Adipose tissue (tissue), 3 donors: ENCODE results near the gene SYCP2L. TPM values are rescaled to one million over a fixed set of nuclear protein-coding genes. Genes with fewer than 3 reads are reported as not detected.

Experiments
- H3K27ac ChIP-seq: one replicate; pipeline ENCODE4 v1.5.1; 2013; ENCODE audit warnings: low read depth, low read length
- WGBS, 3 donors: extraction: QIAGEN DNeasy Blood & Tissue Kit; methylation state at CpG; one replicate each; pipeline ENCODE4 v1.1.7; 2013; 5-methylcytosine and 5-hydroxymethylcytosine counted together
- polyA plus RNA-seq, 3 donors: library from polyadenylated mRNA; stranded (reverse); fragments of 200-250 nt; gene quantifications; one replicate each; pipeline ENCODE4 v1.2.3, GENCODE V29; 2013
- donor health status: healthy with polysubstance abuse.
- donor health status: Bipolar disorder and iron deficiency.
- donor health status: healthy.

Gene SYCP2L
- polyA plus RNA-seq, 3 donors, result 0.18 to 0.34 (median 0.22) TPM

DNA sequence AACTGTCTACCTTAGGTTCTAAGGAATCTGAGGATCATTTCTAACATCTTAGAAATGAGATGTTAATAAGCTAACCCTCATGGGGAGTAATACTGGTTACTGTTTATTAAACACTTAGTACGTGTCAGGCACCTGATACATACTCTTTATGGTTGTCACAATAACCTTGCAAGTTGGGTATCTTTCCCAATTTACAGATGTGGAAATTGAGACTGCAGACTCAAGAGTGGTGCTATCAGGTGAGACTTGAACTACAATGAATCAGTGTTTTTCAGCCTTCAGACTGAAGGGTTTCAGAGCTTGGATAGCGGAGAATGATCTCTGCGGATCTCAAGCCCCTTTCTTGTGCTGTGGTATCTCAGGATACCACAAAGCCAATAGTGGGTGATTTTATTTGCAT lies 130.2 kb downstream of the SYCP2L start:
- 88 to 99% (median 95%) methylated on average over 3 of the region's 3 CpGs for WGBS, 3 donors
- H3K27ac ChIP-seq, result no peak overlapping the region

DNA sequence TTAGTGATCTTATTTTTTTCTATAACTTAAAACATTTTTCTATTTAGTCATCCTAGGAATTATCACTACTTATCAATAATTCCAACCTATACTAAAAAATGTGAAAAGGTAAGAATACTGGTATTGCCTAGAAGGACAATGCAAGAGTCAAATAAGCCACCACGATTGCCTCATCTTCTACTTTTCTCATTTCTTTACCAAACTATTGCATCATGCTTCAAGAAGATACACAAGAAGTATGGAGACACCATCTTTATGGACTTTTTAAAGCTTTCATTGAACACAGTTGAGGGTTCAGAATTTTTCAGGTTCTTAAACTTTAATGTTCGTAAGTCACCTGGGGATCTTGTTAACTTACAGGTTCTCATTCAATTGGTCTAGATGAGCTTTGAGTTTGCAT lies 131.4 kb downstream of the SYCP2L start:
- no peak overlapping the region for H3K27ac ChIP-seq
- WGBS, 3 donors, result 84 to 88% (median 86%) methylated on average over 2 of the region's 2 CpGs

DNA sequence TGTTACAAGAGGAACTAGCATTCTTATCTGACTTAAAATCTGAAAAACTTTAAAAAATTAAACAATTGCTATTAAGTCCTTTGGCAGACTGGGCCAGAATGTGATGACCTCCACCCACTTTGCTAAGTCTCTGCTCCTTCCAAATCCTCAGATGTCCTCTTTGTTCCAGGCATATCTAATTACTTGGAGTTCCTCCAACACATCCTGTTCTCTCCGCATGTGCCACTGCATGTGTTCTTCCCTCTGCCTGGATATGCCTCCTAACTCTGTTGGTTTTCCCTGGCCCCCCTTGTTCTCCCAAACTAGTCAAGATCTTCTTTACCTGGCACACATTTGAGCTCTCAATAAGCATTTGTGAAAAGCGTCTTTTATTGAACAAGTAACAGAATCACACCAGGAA lies 134.2 kb downstream of the SYCP2L start:
- H3K27ac ChIP-seq, result no peak overlapping the region
- 49 to 68% (median 67%) methylated on average over 2 of the region's 2 CpGs for WGBS, 3 donors

DNA sequence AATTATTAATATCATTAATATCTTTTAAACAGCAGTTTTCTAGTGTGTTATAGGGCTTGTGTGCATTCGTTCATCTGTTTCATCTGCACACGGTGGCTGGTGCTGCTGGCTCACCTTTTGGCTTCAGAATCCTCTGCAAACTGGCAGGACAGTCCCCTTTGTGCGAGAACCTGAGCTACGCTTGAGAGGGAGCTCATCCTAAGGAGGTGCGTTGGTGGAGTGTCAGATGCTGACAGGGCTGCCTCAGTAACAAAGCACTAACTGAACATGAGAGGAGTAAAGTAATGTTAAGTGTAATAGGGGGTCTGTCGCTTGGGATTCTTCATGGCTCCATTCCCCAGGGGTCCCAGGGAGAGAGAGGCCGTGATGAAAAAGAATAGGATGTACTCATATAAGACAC lies 134.9 kb downstream of the SYCP2L start:
- H3K27ac ChIP-seq, result no peak overlapping the region
- WGBS, 3 donors, result 68 to 85% (median 80%) methylated on average over 7 of the region's 7 CpGs

DNA sequence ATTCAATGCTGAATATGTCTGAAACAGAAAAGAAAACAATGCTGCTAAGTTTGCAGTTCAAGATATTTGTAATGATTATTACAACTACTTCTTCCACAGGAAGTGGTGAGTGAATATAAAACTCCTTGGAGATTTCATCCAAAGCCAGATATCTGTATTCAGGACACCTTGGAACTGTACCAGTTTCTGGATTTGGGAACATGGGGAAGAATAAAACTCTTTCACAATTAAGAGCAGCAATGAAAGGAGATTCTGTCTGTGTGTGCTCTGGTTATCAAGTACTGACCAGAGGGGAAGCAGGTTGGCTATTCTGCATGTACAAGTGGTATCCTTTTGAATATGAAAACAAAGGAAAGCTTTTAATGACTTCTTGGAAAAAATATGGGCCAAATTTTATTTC lies 136.2 kb downstream of the SYCP2L start:
- no peak overlapping the region for H3K27ac ChIP-seq

Other genes with a start within 250 kb of the SYCP2L start
- 1 to 10 TPM in 2 of 3 donors, under 1 TPM in 1; 0.65 to 2.5 (median 1.9) TPM for gene C6orf52, start 192.4 kb upstream of the SYCP2L start, polyA plus RNA-seq
- 10 to 100 TPM in 2 of 3 donors, 1 to 10 TPM in 1; 6.2 to 17.3 (median 17.2) TPM for gene PAK1IP1, start 192.1 kb upstream of the SYCP2L start, polyA plus RNA-seq
- gene TMEM14C, start 164.0 kb upstream of the SYCP2L start, polyA plus RNA-seq, result 100 to 1,000 TPM in 2 of 3 donors, 10 to 100 TPM in 1; 62.5 to 184 (median 130) TPM
- 100 to 1,000 TPM in 1 of 3 donors, 10 to 100 TPM in 2; 33.2 to 130 (median 75.9) TPM for gene TMEM14B, start 139.2 kb upstream of the SYCP2L start, polyA plus RNA-seq
- under 1 TPM; 0.09 to 0.37 (median 0.11) TPM for gene MAK, start 48.5 kb upstream of the SYCP2L start, polyA plus RNA-seq
- gene GCM2, start 5.0 kb upstream of the SYCP2L start, polyA plus RNA-seq, result not detected
- gene ELOVL2, start 157.3 kb downstream of the SYCP2L start, polyA plus RNA-seq, result 1 to 10 TPM in 1 of 3 donors, under 1 TPM in 2; 0.34 to 1.4 (median 0.79) TPM
- gene SMIM13, start 206.8 kb downstream of the SYCP2L start, polyA plus RNA-seq, result 1 to 10 TPM; 1.8 to 3.7 (median 3.3) TPM
- gene ERVFRD-1, start 224.7 kb downstream of the SYCP2L start, polyA plus RNA-seq, result under 1 TPM in 2 of 3 donors, not detected in 1; 0.01 to 0.06 TPM